C4-2B (cell line): ENCODE results near the gene TMEM156.
"Not testable (repeated sequence)": the region's sequence is repeated elsewhere in the genome, so short reads cannot be mapped to it uniquely, and the experiment has no call there.

ENCODE experiments used
- H3K27ac ChIP-seq: fragments of 450-650 bp; 2 replicates; pipeline ENCODE4 v1.5.1; 2017
- CTCF ChIP-seq: fragments of 450-650 bp; conservative IDR thresholded peaks from 2 replicates; pipeline ENCODE4 v1.5.1; 2017; ENCODE audit warnings: mild to moderate bottlenecking
- ZFX ChIP-seq: fragments of 450-650 bp; IDR thresholded peaks from 2 replicates; pipeline ENCODE4 v1.6.1; 2017

Gene TMEM156

GRCh38 chr4:39043861-39044363 is 11.7 kb upstream of the TMEM156 start:
- TF ChIP-seq CTCF (no peak), ZFX (no peak)
- H3K27ac ChIP-seq: peak overlapping the region; percentile 53

GRCh38 chr4:39043058-39043860 is 11.1 kb upstream of the TMEM156 start:
- H3K27ac ChIP-seq: no peak overlapping the region
- no peak for TF ChIP-seq ZFX
- TF ChIP-seq CTCF: no peak

GRCh38 chr4:39042366-39042765 is 10.2 kb upstream of the TMEM156 start:
- H3K27ac ChIP-seq: no peak overlapping the region
- TF ChIP-seq CTCF: no peak
- TF ChIP-seq ZFX: no peak

GRCh38 chr4:39039108-39039507 is 6.9 kb upstream of the TMEM156 start:
- TF ChIP-seq CTCF: no peak
- TF ChIP-seq ZFX: no peak
- H3K27ac ChIP-seq: no peak overlapping the region

GRCh38 chr4:39037941-39038340 is 5.7 kb upstream of the TMEM156 start:
- no peak overlapping the region for H3K27ac ChIP-seq
- no peak for TF ChIP-seq CTCF
- TF ChIP-seq ZFX: no peak

- H3K27ac ChIP-seq: no peak overlapping the region
- TF ChIP-seq CTCF (no peak), ZFX (no peak)
Measured at GRCh38 chr4:39037491-39037825, 5.2 kb upstream of the TMEM156 start.

- H3K27ac ChIP-seq: no peak overlapping the region
- TF ChIP-seq CTCF (no peak), ZFX (no peak)
Measured at GRCh38 chr4:39036172-39036571, 4.0 kb upstream of the TMEM156 start.

- H3K27ac ChIP-seq: not testable (repeated sequence)
Measured at GRCh38 chr4:39031590-39032020, 604 bp downstream of the TMEM156 start.
